Mucosa of rectum (tissue), 2 donors: ENCODE measurements around the gene PDK2.

Experiments used
- H3K27ac ChIP-seq, 2 donors: one replicate each; pipeline ENCODE4 v1.7.0; 2013; ENCODE audit warnings: inconsistent platforms in 2 of 2, low read depth in 2 of 2, low read length in 2 of 2
- H3K27me3 ChIP-seq, 2 donors: one replicate each; pipeline ENCODE4 v1.7.0; 2013; ENCODE audit warnings: low read length in 2 of 2; ENCODE audit not compliant: control insufficient read depth in 2 of 2, insufficient read depth in 2 of 2
- H3K36me3 ChIP-seq, 2 donors: one replicate each; pipeline ENCODE4 v1.7.0; 2013; ENCODE audit warnings: low read length in 2 of 2; ENCODE audit not compliant: control insufficient read depth in 2 of 2, insufficient read depth in 2 of 2
- H3K4me1 ChIP-seq, 2 donors: one replicate each; pipeline ENCODE4 v1.7.0; 2013; ENCODE audit warnings: low read length in 2 of 2, mild to moderate bottlenecking in 1 of 2; ENCODE audit not compliant: control insufficient read depth in 2 of 2, insufficient read depth in 2 of 2
- H3K4me3 ChIP-seq, 2 donors: one replicate each; pipeline ENCODE4 v1.7.0; 2013; ENCODE audit warnings: low read length in 2 of 2
- H3K9ac ChIP-seq, 2 donors: one replicate each; pipeline ENCODE4 v1.7.0; 2013; ENCODE audit warnings: low read length in 2 of 2, low read depth in 1 of 2, mild to moderate bottlenecking in 1 of 2
- H3K9me3 ChIP-seq, 2 donors: one replicate each; pipeline ENCODE4 v1.7.0; 2013; ENCODE audit warnings: low read length in 2 of 2; ENCODE audit not compliant: control insufficient read depth in 2 of 2
- donor health status: healthy.
- donor health status: Normal muscosa, but diverticular disease.

The PDK2 gene

DNA sequence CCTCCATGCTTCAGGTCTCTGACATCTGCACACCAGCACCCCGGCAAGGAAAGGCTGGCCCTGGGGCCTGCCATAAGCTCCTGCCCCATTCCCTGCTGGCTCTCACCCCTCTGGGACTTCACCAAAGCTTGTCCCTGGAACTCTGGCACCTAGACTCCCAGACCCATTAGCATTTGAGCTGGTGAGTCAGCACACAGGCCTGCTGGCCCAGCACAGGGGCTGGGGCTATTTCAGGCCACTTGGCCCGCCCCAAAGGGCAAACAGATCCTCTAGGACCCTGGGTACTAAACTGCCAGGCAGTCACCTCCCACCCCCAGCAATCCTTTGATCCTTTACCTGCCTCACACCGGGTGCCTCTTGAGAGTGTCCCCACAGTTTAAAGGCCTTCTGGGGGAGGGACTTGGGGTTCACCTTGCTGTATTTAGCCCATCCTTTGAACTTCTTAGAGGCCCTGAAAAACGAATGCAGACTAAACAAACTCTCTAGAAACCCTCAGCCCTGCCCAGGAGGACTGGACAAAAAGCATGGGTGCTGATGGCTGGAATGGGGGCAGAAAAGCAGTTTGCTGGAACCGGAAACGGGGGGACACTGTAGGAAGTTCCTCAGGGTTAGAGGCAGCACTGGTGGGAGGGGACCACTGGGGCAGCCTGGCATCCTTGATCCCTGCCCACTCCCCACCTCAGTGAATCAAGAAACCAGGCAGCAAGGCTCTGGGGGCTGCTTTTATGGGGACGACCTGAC lies 38.0 kb downstream of the PDK2 start:
- H3K36me3 ChIP-seq: peaks cover 28 to 32% of the 10 kb centered on the region in 2 donors
- H3K9me3 ChIP-seq: no peaks in the 10 kb centered on the region
- no peak overlapping the region for H3K4me3 ChIP-seq
- H3K9ac ChIP-seq: no peak overlapping the region
- H3K4me1 ChIP-seq: peaks cover 2 to 7% of the 10 kb centered on the region in 2 donors
- H3K27ac ChIP-seq: no peak overlapping the region
- H3K27me3 ChIP-seq: peaks cover 8 to 11% of the 10 kb centered on the region in 2 donors

DNA sequence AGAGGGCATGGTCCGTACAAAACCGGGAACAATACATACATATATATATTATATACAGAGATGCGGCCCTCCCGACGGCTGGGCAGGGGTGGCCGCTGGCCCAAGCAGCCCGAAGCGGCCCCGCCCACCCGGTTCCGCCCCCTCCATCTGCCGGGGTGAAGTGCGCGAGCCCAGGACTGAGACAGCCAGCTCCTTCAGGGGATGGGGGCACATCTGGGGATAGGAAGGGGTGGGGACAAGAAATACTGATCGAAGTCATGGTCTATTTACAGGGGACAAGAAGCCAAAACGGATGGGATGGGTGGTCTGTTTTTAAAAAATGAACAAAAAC lies 38.6 kb downstream of the PDK2 start:
- Histone ChIP-seq H3K9ac (no peak overlapping the region), H3K27ac (no peak overlapping the region), H3K4me3 (no peak overlapping the region), H3K4me1 (peaks cover 2 to 3% of the 10 kb centered on the region in 2 donors), H3K27me3 (peaks cover 4 to 8% of the 10 kb centered on the region in 2 donors), H3K36me3 (peaks cover 34 to 37% of the 10 kb centered on the region in 2 donors), H3K9me3 (no peaks in the 10 kb centered on the region)

DNA sequence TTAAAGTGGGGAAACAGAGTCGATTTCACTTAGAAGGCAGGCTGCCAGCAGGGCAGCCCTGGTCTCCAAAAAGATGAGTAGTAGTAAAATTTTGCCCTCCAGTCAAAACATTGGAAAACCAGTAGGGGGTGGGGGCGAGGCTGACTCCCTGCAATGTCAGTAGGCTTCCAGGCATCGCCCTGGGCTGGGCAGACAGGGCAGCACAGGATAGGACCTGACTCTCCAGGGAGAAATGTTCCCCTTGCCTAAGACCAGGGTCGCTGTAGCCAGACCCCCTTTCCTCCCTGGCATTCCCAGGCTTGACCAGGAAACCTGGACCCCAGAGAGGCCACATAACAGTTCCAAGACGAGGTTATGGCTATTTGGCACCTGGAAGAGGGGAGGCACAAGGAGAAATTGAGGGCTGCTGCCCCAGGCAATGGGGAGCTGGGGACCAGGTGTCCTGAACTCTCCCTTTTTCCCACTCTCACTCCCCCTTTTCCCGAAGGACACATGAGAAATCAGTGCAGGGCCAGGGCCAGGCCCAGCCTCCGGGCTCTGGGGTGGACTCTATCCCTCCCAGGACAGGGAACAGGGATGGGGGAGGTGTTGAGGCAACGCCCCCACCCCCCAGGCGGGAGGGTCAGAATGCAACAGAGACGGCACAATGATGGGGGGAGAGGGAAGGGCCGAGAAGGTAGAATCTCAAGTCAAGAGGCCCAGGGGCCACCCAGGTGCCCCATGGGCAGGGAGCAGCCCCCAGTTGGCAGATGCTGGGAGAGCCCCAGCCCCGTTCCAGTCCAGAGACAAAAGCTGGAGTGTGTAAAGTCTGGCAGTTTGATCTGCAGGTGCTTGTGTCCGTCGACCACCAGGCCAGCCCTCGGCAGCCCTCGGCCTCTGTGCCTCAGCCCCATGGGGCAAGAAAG lies 39.3 kb downstream of the PDK2 start:
- no peak overlapping the region for H3K27ac ChIP-seq
- no peaks in the 10 kb centered on the region for H3K4me1 ChIP-seq
- peaks cover 41 to 44% of the 10 kb centered on the region in 2 donors for H3K36me3 ChIP-seq
- no peak overlapping the region for H3K4me3 ChIP-seq
- H3K9ac ChIP-seq: no peak overlapping the region
- peaks cover 4 to 5% of the 10 kb centered on the region in 2 donors for H3K27me3 ChIP-seq
- H3K9me3 ChIP-seq: no peaks in the 10 kb centered on the region

DNA sequence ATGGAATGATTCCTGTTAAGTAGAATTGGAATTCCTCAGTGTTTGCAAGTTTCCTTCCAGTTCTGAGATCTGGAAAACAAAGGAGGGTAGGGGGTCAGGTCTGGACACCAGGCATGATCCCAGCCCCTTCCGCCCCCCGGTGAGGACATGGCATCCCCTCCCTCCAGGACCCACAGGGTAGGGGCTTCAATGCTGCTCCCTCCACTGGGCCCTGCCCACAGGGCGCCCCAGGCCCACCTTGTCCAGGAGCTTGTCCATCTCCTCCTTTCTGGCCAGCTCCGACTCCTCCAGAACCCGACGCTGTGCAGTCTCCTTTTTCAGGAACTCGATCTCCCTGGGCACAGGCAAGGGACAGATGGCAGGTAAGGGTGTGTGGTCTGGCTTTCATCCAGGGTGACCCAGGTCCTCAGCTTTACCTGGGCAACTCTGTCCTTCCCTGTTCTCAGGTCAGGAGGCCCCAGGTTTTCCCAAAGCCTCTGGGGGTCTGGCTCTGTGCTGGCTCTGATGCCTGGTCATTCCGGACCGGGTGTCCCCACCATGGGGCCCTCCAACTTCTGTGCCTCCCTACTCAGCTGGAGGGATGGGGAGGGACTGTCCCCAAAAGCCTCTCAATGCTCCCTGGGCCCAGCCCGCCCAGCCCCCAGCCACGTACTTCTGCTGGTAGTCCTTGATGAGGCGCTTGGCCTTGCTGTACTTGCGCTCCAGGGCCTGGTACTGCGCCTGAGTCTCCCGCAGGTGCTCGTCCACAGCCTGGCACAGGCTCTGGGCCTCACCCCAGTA lies 40.4 kb downstream of the PDK2 start:
- Histone ChIP-seq H3K4me1 (peaks cover 0 to 5% of the 10 kb centered on the region in 2 donors), H3K9ac (no peak overlapping the region), H3K4me3 (no peak overlapping the region), H3K9me3 (no peaks in the 10 kb centered on the region), H3K27me3 (peaks cover 4% of the 10 kb centered on the region in 2 donors), H3K36me3 (peaks cover 43 to 51% of the 10 kb centered on the region in 2 donors), H3K27ac (no peak overlapping the region)

DNA sequence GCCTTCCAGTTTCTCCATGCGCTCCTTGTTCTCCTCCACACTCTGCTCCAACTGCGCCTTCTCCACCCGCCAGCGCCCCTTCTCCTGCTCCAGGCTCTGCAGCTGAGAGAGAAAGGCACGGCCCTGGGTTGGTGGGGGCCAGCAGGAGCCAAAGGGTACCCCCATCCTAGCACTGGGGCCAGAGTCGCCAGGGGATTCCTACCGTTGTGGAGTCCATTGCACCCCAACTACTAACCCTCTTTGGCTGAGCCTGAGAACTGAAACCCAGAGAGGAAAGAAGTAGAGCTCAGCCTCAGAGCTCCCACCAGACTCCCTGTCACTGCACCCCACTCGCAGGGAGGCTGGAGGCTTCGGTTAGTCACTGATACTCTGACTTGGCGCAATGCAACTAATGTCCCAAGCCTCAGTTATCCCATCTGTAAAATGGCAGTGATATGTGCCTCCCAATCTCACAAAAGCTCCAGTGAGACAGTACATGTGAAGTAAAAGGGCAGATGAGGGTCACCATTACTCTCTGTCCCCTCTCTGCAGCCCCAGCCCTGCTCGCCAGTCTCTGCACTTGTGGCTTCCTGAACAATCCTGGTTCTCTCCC lies 41.0 kb downstream of the PDK2 start:
- peaks cover 50 to 58% of the 10 kb centered on the region in 2 donors for H3K36me3 ChIP-seq
- H3K4me1 ChIP-seq: peaks cover 0 to 7% of the 10 kb centered on the region in 2 donors
- no peaks in the 10 kb centered on the region for H3K27me3 ChIP-seq
- H3K9me3 ChIP-seq: no peaks in the 10 kb centered on the region
- H3K9ac ChIP-seq: no peak overlapping the region
- no peak overlapping the region for H3K27ac ChIP-seq
- no peak overlapping the region for H3K4me3 ChIP-seq

DNA sequence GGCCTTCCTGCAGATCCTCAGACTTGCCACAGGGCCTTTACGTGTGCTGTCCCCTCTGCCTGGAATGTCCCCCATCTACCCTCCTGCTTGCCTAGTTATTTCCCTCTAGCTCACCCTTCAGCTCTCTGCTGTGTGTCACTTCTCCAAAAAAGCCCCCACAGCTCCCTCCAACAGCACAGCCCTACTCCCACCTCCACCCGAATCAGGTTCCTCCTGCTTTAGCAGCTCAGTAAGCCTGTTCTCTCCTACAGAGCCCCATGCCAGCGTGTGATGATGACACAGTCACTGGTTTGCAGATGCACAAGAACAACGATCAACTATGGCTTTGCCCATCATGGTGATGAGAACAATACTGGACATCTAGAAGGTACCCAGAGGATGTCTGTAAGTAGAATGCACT lies 41.9 kb downstream of the PDK2 start:
- H3K4me3 ChIP-seq: no peak overlapping the region
- H3K27me3 ChIP-seq: no peaks in the 10 kb centered on the region
- H3K9me3 ChIP-seq: no peaks in the 10 kb centered on the region
- H3K9ac ChIP-seq: no peak overlapping the region
- H3K4me1 ChIP-seq: peaks cover 3 to 7% of the 10 kb centered on the region in 2 donors
- peaks cover 57 to 64% of the 10 kb centered on the region in 2 donors for H3K36me3 ChIP-seq
- H3K27ac ChIP-seq: no peak overlapping the region

DNA sequence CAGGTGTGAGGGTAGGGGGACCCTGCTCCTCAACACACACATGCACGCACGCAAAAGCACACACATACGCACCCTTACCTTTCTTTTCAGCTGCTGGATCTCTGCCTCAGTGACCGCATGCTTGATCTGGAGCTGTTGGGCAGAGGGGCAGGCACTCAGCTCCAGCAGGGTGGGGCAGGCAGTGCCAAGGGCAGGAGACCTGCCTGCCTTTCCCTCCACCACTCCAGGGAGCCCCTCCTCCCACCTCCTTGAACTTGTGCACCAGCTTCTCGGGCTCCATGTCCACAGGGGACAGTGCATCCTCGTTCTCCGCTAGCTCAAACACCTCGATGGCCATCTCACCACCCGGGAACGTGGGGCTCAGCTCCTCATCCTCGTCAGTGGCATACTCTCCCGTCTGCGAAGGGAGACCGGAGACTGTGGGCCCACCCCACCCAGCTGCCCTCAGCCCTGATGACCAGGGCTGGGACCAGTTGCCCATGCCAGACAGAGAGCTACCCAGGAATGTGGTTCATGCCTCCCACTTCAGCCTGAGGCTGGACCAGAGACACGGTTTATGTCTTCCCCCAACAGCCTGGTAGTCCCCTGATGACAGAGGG lies 44.1 kb downstream of the PDK2 start:
- Histone ChIP-seq H3K9ac (no peak overlapping the region), H3K36me3 (peaks cover 67 to 84% of the 10 kb centered on the region in 2 donors), H3K4me3 (no peak overlapping the region), H3K27me3 (no peaks in the 10 kb centered on the region), H3K27ac (no peak overlapping the region), H3K4me1 (peaks cover 3 to 9% of the 10 kb centered on the region in 2 donors), H3K9me3 (no peaks in the 10 kb centered on the region)

DNA sequence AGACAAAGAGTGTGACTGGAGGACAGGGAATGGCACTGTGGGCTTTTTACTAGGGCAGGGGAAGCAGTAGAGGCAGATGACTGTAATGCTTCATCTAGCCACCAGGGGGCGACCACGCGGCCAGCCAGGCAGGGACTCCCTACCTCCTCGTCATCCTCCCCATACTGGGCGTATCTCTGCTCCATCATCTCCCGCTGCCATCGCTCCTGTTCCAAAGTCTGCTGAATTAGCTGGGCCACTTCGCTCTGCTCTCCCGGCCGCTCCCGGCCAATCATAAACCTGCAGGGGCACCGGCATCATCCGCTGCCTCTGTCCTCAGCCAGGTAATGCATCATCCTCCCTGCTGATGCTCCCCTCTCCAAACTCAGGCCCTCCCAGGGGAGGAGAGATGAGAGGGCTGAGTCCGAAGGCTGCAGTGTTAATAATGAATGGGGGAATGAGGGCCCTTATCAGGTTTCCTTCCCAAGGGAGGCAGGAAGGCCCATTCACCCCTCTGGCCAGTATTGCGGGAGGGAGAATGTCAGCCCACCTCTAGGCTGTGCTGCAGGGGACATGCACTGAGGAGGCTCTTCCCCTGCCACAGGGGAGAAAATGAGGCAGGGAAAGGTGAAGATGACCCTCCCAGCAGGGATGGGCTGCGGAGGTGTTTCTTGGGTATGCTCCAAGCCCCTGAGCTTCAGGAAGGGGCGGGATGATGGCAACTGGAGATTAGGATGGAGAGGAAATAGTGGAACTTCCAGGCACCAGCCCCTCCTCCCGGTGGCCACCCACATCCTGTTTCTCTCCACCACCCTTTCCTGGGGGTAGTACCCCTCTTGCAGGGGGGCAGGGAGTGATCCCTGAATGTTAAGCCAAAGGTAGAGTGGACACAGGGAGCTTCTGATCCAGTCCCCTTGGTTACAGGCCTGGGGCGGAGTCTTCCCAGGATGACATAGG lies 45.1 kb downstream of the PDK2 start:
- Histone ChIP-seq H3K36me3 (peaks cover 73 to 88% of the 10 kb centered on the region in 2 donors), H3K9ac (no peak overlapping the region)

More for the DNA sequence above, 45.1 kb downstream of the PDK2 start:
- Histone ChIP-seq H3K4me1 (peaks cover 3 to 13% of the 10 kb centered on the region in 2 donors), H3K27ac (no peak overlapping the region), H3K27me3 (no peaks in the 10 kb centered on the region), H3K9me3 (no peaks in the 10 kb centered on the region), H3K4me3 (peak overlapping the region in 1 of 2 donors; percentile 2)
